ENCODE data around the gene SDK1.

DNA sequence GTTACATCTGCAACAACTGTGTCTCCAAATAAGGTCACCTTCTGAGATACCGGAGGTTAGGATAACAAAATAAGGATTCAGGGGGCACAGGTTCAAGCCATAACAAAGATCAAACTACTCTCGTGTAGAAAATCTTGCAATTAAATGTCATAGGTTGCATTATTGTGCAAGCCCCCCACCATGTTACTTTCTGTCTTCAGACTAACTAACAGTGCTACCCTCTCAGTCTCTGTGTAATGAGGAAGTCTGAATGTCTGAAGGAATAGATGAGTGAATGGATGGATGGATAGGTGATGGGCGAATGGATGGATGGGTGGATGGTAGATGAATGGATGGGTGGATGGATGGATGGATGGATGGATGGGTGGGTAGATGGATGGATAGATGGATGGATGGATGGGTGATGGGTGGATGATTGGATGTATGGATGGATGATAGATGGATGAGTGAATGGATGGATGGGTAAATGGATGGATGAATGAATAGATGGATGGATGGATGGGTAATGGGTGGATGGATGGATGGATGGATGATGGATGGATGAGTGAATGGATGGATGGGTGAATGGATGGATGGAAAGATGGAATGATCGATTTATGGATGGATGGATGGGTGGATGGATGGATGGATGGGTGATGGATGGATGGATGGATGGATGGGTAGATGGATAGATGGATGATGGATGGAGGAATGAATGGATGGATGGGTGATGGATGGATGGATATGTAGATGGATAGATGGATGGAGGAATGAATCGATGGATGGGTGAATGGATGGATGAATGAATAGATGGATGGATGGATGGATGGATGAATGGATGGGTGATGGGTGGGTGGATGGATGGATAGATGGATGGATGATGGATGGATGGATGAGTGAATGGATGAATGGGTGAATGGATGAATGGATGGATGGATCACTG lies 823.8 kb downstream of the SDK1 start:
- TF ChIP-seq, protein P1, sequence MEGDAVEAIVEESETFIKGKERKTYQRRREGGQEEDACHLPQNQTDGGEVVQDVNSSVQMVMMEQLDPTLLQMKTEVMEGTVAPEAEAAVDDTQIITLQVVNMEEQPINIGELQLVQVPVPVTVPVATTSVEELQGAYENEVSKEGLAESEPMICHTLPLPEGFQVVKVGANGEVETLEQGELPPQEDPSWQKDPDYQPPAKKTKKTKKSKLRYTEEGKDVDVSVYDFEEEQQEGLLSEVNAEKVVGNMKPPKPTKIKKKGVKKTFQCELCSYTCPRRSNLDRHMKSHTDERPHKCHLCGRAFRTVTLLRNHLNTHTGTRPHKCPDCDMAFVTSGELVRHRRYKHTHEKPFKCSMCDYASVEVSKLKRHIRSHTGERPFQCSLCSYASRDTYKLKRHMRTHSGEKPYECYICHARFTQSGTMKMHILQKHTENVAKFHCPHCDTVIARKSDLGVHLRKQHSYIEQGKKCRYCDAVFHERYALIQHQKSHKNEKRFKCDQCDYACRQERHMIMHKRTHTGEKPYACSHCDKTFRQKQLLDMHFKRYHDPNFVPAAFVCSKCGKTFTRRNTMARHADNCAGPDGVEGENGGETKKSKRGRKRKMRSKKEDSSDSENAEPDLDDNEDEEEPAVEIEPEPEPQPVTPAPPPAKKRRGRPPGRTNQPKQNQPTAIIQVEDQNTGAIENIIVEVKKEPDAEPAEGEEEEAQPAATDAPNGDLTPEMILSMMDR (IDR thresholded peaks at IDR 0.05), result no peak
- no peak for TF ChIP-seq POLR2A (IDR thresholded peaks at IDR 0.05)
